Right lobe of liver (tissue), 4 donors: ENCODE measurements around the gene SPATA25.
"Not testable (repeated sequence)": the region's sequence is repeated elsewhere in the genome, so short reads cannot be mapped to it uniquely, and the experiment has no call there.

ENCODE experiments used
- CTCF ChIP-seq, 4 donors: fragments of 200-600 bp in 3 of 4; fragments of 450-650 bp in 1 of 4; IDR thresholded peaks; one replicate each; pipeline versions ENCODE4 v1.5.1 to v1.8.0; 2016 to 2022; ENCODE audit warnings: antibody characterized with exemption in 4 of 4, mild to moderate bottlenecking in 2 of 4
- POLR2A ChIP-seq: fragments of 450-650 bp; IDR thresholded peaks from one replicate; pipeline ENCODE4 v1.6.1; 2017; ENCODE audit warnings: antibody characterized with exemption, mild to moderate bottlenecking
- donor health status: DM: no; HTN: no; CAD: no.
- donor health status: DM: no; HTN: no; CAD: no.
- donor health status: DM: no; HTN: yes; CAD: no.

GRCh38 chr20:45931680-45932079 is 44.3 kb upstream of the SPATA25 start:
- TF ChIP-seq CTCF (IDR thresholded peaks at IDR 0.05); POLR2A: not testable (repeated sequence)
